H1 (cell line): ENCODE results near the gene BEST2. TPM values are rescaled to one million over a fixed set of nuclear protein-coding genes. Genes with fewer than 3 reads are reported as not detected.
A peak's percentile ranks its signal among the peaks of the same experiment; 100 is the strongest.

Experiments used
- ATF2 ChIP-seq: IDR thresholded peaks from 2 replicates; pipeline ENCODE4 v1.6.1; 2012; ENCODE audit warnings: low read length, inconsistent platforms
- BCL11A ChIP-seq, 2 experiments: IDR thresholded peaks; one replicate each; pipeline ENCODE4 v1.6.1; 2011; ENCODE audit warnings: low read depth in 2 of 2, low read length in 2 of 2, mild to moderate bottlenecking in 2 of 2
- CEBPB ChIP-seq: IDR thresholded peaks from 2 replicates; pipeline ENCODE4 v1.6.1; 2012; ENCODE audit warnings: low read depth, low read length
- GABPA ChIP-seq: IDR thresholded peaks from 2 replicates; pipeline ENCODE4 v1.6.1; 2011; ENCODE audit warnings: mild to moderate bottlenecking, low read length, moderate library complexity, borderline replicate concordance; ENCODE audit not compliant: insufficient read depth
- GTF2F1 ChIP-seq: IDR thresholded peaks from 2 replicates; pipeline ENCODE4 v1.6.1; 2012; ENCODE audit warnings: low read depth, low read length, improper control_type of control experiment, borderline replicate concordance
- HDAC2 ChIP-seq, 2 experiments: fragments of 300-600 bp in 1 of 2; sonication (generic) in 1 of 2; IDR thresholded peaks; 2 replicates each; pipeline ENCODE4 v1.6.1; 2011 to 2012; ENCODE audit warnings: low read depth in 2 of 2, low read length in 2 of 2, mild to moderate bottlenecking in 2 of 2, moderate library complexity in 2 of 2, borderline replicate concordance in 1 of 2, inconsistent platforms in 1 of 2
- JUND ChIP-seq: IDR thresholded peaks from 2 replicates; pipeline ENCODE4 v1.6.1; 2011; ENCODE audit warnings: mild to moderate bottlenecking, improper control_type of control experiment, low read length
- RAD21 ChIP-seq, 2 experiments: IDR thresholded peaks in 1 of 2; conservative IDR thresholded peaks in 1 of 2; 2 replicates each; pipeline ENCODE4 v1.6.1; 2011; ENCODE audit warnings: low read depth in 2 of 2, low read length in 2 of 2, improper control_type of control experiment in 1 of 2, inconsistent platforms in 1 of 2, mild to moderate bottlenecking in 1 of 2, moderate library complexity in 1 of 2
- RNF2 ChIP-seq: fragments of 200-900, 300-1000 bp; sonication (generic); IDR thresholded peaks from 2 replicates; pipeline ENCODE4 v1.7.1; 2016; ENCODE audit warnings: borderline replicate concordance, low read depth, mild to moderate bottlenecking, antibody characterized with exemption, low read length; ENCODE audit not compliant: poor library complexity, severe bottlenecking; ENCODE audit errors: missing control alignments
- SIRT6 ChIP-seq: IDR thresholded peaks from one replicate; pipeline ENCODE4 v1.7.1; 2012; ENCODE audit warnings: low read length, inconsistent platforms
- SP1 ChIP-seq: IDR thresholded peaks from 2 replicates; pipeline ENCODE4 v1.6.1; 2011; ENCODE audit warnings: low read depth, low read length
- TBP ChIP-seq: IDR thresholded peaks from 2 replicates; pipeline ENCODE4 v1.6.1; 2011; ENCODE audit warnings: low read depth, low read length, improper control_type of control experiment
- TEAD4 ChIP-seq: IDR thresholded peaks from 2 replicates; pipeline ENCODE4 v1.6.1; 2012; ENCODE audit warnings: low read depth, low read length, inconsistent platforms, mixed read lengths
- YY1 ChIP-seq: IDR thresholded peaks from 2 replicates; pipeline ENCODE4 v1.6.1; 2011; ENCODE audit warnings: low read depth, mild to moderate bottlenecking, low read length
- polyA plus RNA-seq, 7 experiments: library from polyadenylated mRNA; depleted of rRNA in 3 of 7; stranded (reverse) in 5 of 7; unstranded in 2 of 7; fragments of >200 nt in 5 of 7; fragments of 200-250 nt in 2 of 7; gene quantifications; 1 replicate in 5 of 7; 2 replicates in 1 of 7; 4 replicates in 1 of 7; pipeline versions ENCODE4 v1.2.1 to v1.2.3, GENCODE V29; 2011 to 2013; ENCODE audit warnings: missing spikeins in 2 of 7, mixed read lengths in 2 of 7
- total RNA-seq: library from RNA; stranded (reverse); fragmentation: NEBNext Ultra II Directional; extraction: Animal tissue kit (Norgen Biotek cat#: 25700); gene quantifications from 2 replicates; pipeline ENCODE4 v1.2.1, GENCODE V29; 2021
- TF ChIP-seq, protein P1 (sequence below), 3 experiments: IDR thresholded peaks; 1 replicate in 2 of 3; 2 replicates in 1 of 3; pipeline versions ENCODE4 v1.5.1 to v1.6.1; 2011; ENCODE audit warnings: low read length in 3 of 3, mild to moderate bottlenecking in 3 of 3, inconsistent platforms in 2 of 3, low read depth in 1 of 3, moderate library complexity in 1 of 3; ENCODE audit not compliant: insufficient read depth in 1 of 3; ENCODE audit errors: control extremely low read depth in 1 of 3

The BEST2 gene
- total and polyA plus RNA-seq, 2 of the 8 experiments (the other 6 are each of a cell fraction or from before 2014, with no cell fraction given), result 4.6 to 7.3 TPM

- peak; percentile 67 for TF ChIP-seq ATF2
- peak; percentile 32; the same call in 1 of the 2 replicates for TF ChIP-seq TBP
- no peak; the same call in 1 of the 2 replicates for TF ChIP-seq GABPA
- no peak for TF ChIP-seq SIRT6
- no peak for TF ChIP-seq YY1
- TF ChIP-seq JUND, result peak; percentile 65; the same call in 1 of the 2 replicates
- TF ChIP-seq, protein P1, sequence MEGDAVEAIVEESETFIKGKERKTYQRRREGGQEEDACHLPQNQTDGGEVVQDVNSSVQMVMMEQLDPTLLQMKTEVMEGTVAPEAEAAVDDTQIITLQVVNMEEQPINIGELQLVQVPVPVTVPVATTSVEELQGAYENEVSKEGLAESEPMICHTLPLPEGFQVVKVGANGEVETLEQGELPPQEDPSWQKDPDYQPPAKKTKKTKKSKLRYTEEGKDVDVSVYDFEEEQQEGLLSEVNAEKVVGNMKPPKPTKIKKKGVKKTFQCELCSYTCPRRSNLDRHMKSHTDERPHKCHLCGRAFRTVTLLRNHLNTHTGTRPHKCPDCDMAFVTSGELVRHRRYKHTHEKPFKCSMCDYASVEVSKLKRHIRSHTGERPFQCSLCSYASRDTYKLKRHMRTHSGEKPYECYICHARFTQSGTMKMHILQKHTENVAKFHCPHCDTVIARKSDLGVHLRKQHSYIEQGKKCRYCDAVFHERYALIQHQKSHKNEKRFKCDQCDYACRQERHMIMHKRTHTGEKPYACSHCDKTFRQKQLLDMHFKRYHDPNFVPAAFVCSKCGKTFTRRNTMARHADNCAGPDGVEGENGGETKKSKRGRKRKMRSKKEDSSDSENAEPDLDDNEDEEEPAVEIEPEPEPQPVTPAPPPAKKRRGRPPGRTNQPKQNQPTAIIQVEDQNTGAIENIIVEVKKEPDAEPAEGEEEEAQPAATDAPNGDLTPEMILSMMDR (IDR thresholded peaks at IDR 0.05; ENCODE audit: control extremely low read depth in 1 of 3, insufficient read depth in 1 of 3, low read depth in 1 of 3, low read length in 3 of 3), result peak; percentile 92 to 99 (median 98)
- no peak for TF ChIP-seq BCL11A (IDR thresholded peaks at IDR 0.05; ENCODE audit: low read depth in 2 of 2, low read length in 2 of 2)
- TF ChIP-seq RAD21 (IDR thresholded peaks at IDR 0.05 in 1 of 2, conservative IDR thresholded peaks at IDR 0.05 in 1 of 2; ENCODE audit: low read depth in 2 of 2, low read length in 2 of 2), result peak; percentile 100
- TF ChIP-seq SP1, result peak; percentile 8; the same call in 1 of the 2 replicates
- TF ChIP-seq RNF2, result no peak
- TF ChIP-seq HDAC2 (IDR thresholded peaks at IDR 0.05; ENCODE audit: borderline replicate concordance in 1 of 2, low read depth in 2 of 2, low read length in 2 of 2), result no peak
- peak; percentile 41; the same call in 1 of the 2 replicates for TF ChIP-seq CEBPB
- 0 out of 2 replicates have a peak, but pooled peaks have one; percentile 32 for TF ChIP-seq TEAD4
- TF ChIP-seq GTF2F1, result peak; percentile 84; the same call in 1 of the 2 replicates
Measured at GRCh38 chr19:12796146-12797071, 44.8 kb downstream of the BEST2 start (continued).
